ENCODE measurements around the gene CCL8.

CCL8 gene

GRCh38 chr17:34368196-34368945, 49.1 kb downstream of the CCL8 start:
- no peak for DNase-seq

DNA sequence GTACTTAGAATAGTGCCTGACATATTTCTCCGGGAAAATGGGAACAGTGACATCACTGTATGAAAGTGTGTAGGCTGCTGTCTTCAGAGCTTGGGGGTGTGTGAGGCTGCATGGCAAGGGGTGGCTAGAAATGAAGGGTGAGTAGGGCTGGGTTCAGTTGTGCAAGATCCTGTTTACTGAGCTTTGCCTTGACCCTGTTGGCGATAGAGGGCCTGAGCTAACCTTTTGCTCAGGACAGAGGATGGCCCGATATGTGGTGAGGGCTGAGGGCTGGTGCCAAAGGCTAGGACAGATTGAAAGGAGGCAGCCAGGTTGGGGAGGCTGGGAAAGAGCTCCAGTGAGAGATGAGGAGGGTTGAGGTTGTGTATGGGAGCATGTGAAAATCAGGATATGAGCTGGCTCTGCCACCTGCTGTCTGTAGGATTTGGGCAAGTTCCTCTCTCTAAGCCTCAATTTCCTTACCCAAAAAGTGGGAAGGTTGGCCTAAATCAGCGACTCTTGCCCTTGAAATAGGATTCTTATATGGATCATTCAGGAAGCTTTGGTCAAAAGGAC, 49.8 kb downstream of the CCL8 start:
- no peak for DNase-seq

DNA sequence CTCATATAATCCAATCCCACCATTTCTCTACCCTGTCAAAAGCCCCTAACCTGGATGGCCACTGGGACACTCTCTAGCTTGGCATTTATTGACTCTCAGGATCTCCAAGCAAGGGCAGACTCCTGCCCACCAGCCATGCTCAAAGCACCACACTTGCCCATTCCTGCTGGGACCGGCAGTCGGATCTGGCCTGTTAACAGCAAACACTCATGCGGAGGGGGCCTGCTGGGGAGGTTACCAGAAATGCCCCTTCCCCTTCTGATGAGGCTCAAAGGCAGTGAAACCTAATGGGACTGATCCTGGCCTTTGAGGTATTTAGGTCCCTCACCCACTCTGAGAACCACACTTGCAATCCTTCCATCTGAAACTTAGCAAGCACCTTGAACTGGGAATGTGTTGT, 50.3 kb downstream of the CCL8 start:
- no peak for DNase-seq

GRCh38 chr17:34370376-34370996, 51.3 kb downstream of the CCL8 start:
- DNase-seq, result no peak

GRCh38 chr17:34370997-34371395, 51.8 kb downstream of the CCL8 start:
- DNase-seq, result no peak

Data from GF-D8 (cell line).